SK-N-SH treated with all-trans-retinoic acid at 6 μM for 48 hours (cell line): Measurements from ENCODE around the gene KBTBD12.
"Not testable (repeated sequence)": the region's sequence is repeated elsewhere in the genome, so short reads cannot be mapped to it uniquely, and the experiment has no call there.

Experiments used
- ATAC-seq: fragments of 200-7000 bp; cut with Tn5 transposase; 3 replicates; pipeline ENCODE4 v1.9.1; 2020; ENCODE audit warnings: mild to moderate bottlenecking, moderate library complexity
- ARNTL ChIP-seq: fragments of 450-650 bp; formaldehyde crosslinking; IDR thresholded peaks from 2 replicates; pipeline ENCODE4 v1.5.0; 2020; ENCODE audit warnings: low read depth, mild to moderate bottlenecking, moderate library complexity, borderline replicate concordance
- BACH2 ChIP-seq: fragments of 250-450 bp; sonication (Bioruptor Pico); IDR thresholded peaks from 2 replicates; pipeline ENCODE4 v1.9.0; 2021; ENCODE audit warnings: mild to moderate bottlenecking, borderline replicate concordance
- CSDC2 ChIP-seq: fragments of 250-450 bp; sonication (Bioruptor Pico); IDR thresholded peaks from 2 replicates; pipeline ENCODE4 v1.5.0; 2020; ENCODE audit warnings: mild to moderate bottlenecking, moderate library complexity
- CSRNP3 ChIP-seq: fragments of 250-450 bp; sonication (Bioruptor Pico); IDR thresholded peaks from 2 replicates; pipeline ENCODE4 v1.5.1; 2021; ENCODE audit warnings: mild to moderate bottlenecking, moderate library complexity
- ESRRG ChIP-seq: fragments of 250-450 bp; sonication (Bioruptor Pico); IDR thresholded peaks from 2 replicates; pipeline ENCODE4 v1.6.1; 2021; ENCODE audit warnings: mild to moderate bottlenecking
- GLIS3 ChIP-seq: fragments of 250-450 bp; sonication (Bioruptor Pico); IDR thresholded peaks from 2 replicates; pipeline ENCODE4 v1.5.0; 2020; ENCODE audit warnings: mild to moderate bottlenecking, moderate library complexity
- ISL1 ChIP-seq: fragments of 250-450 bp; sonication (Bioruptor Pico); IDR thresholded peaks from 2 replicates; pipeline ENCODE4 v2.1.2; 2022; ENCODE audit warnings: mild to moderate bottlenecking, moderate library complexity
- OSR1 ChIP-seq: fragments of 250-450 bp; sonication (Bioruptor Pico); IDR thresholded peaks from 2 replicates; pipeline ENCODE4 v1.8.0; 2022; ENCODE audit warnings: moderate library complexity, mild to moderate bottlenecking, inconsistent platforms
- PATZ1 ChIP-seq: fragments of 250-450 bp; sonication (Bioruptor Pico); IDR thresholded peaks from 2 replicates; pipeline ENCODE4 v1.8.0; 2020; ENCODE audit warnings: mild to moderate bottlenecking, moderate library complexity, borderline replicate concordance
- PPARA ChIP-seq: fragments of 250-450 bp; sonication (Bioruptor Pico); IDR thresholded peaks from 2 replicates; pipeline ENCODE4 v1.5.0; 2020; ENCODE audit warnings: mild to moderate bottlenecking, borderline replicate concordance
- RARB ChIP-seq: fragments of 250-450 bp; sonication (Bioruptor Pico); IDR thresholded peaks from 2 replicates; pipeline ENCODE4 v1.8.0; 2021; ENCODE audit warnings: mild to moderate bottlenecking, moderate library complexity
- TCF4 ChIP-seq: fragments of 250-450 bp; sonication (Bioruptor Pico); IDR thresholded peaks from 2 replicates; pipeline ENCODE4 v1.8.0; 2021; ENCODE audit warnings: mild to moderate bottlenecking, moderate library complexity, borderline replicate concordance
- ZFP3 ChIP-seq: fragments of 250-450 bp; sonication (Bioruptor Pico); IDR thresholded peaks from 2 replicates; pipeline ENCODE4 v1.5.0; 2020; ENCODE audit warnings: mild to moderate bottlenecking, moderate library complexity
- ZFP30 ChIP-seq: fragments of 450-650 bp; formaldehyde crosslinking; IDR thresholded peaks from 2 replicates; pipeline ENCODE4 v1.5.0; 2022; ENCODE audit warnings: mild to moderate bottlenecking, moderate library complexity
- ZNF565 ChIP-seq: fragments of 450-650 bp; formaldehyde crosslinking; conservative IDR thresholded peaks from 2 replicates; pipeline ENCODE4 v1.5.0; 2020; ENCODE audit warnings: low read depth, mild to moderate bottlenecking, moderate library complexity
- ZNF70 ChIP-seq: fragments of 450-650 bp; formaldehyde crosslinking; IDR thresholded peaks from 2 replicates; pipeline ENCODE4 v1.5.0; 2020; ENCODE audit warnings: mild to moderate bottlenecking, moderate library complexity
- ZNF8 ChIP-seq: fragments of 450-650 bp; formaldehyde crosslinking; IDR thresholded peaks from 2 replicates; pipeline ENCODE4 v1.5.0; 2020; ENCODE audit warnings: mild to moderate bottlenecking, moderate library complexity
- TF ChIP-seq, protein P1 (sequence below): fragments of 250-450 bp; sonication (Bioruptor Pico); IDR thresholded peaks from 2 replicates; pipeline ENCODE4 v1.5.1; 2020; ENCODE audit warnings: low read depth, mild to moderate bottlenecking, moderate library complexity
- TF ChIP-seq, protein P2 (sequence below): fragments of 250-450 bp; sonication (Bioruptor Pico); IDR thresholded peaks from 2 replicates; pipeline ENCODE4 v1.5.0; 2020; ENCODE audit warnings: mild to moderate bottlenecking, moderate library complexity

The KBTBD12 gene

GRCh38 chr3:127905556-127905955 is 9.5 kb upstream of the KBTBD12 start (continued):
- no peak for TF ChIP-seq CSRNP3
- TF ChIP-seq, protein P1, sequence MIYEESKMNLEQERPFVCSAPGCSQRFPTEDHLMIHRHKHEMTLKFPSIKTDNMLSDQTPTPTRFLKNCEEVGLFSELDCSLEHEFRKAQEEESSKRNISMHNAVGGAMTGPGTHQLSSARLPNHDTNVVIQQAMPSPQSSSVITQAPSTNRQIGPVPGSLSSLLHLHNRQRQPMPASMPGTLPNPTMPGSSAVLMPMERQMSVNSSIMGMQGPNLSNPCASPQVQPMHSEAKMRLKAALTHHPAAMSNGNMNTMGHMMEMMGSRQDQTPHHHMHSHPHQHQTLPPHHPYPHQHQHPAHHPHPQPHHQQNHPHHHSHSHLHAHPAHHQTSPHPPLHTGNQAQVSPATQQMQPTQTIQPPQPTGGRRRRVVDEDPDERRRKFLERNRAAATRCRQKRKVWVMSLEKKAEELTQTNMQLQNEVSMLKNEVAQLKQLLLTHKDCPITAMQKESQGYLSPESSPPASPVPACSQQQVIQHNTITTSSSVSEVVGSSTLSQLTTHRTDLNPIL (CRISPR knock-in tag), result no peak
- no peak for TF ChIP-seq ARNTL (CRISPR knock-in tag)
- no peak for TF ChIP-seq ZNF8 (CRISPR knock-in tag)
- TF ChIP-seq ZFP30 (CRISPR knock-in tag), result no peak
- TF ChIP-seq GLIS3 (CRISPR knock-in tag), result no peak
- TF ChIP-seq CSDC2 (CRISPR knock-in tag), result no peak
- TF ChIP-seq, all 23 proteins: peak for 0

DNA sequence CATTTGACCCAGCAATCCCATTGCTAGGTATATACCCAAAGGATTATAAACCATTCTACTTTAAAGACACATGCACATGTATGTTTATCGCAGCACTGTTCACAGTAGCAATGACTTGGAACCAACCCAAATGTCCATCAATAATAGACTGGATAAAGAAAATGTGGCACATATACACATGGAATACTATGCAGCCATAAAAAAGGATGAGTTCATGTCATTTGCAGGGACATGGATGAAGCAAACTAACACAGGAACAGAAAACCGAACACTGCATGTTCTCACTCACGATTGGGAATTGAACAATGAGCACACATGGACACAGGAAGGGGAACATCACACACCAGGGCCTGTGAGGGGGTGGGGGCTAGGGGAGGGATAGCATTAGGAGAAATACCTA is 8.4 kb upstream of the KBTBD12 start:
- not testable (repeated sequence) for ATAC-seq

GRCh38 chr3:127908202-127908601 is 6.8 kb upstream of the KBTBD12 start:
- TF ChIP-seq OSR1 (CRISPR knock-in tag) (no peak), PPARA (CRISPR knock-in tag) (no peak), ZFP3 (no peak), ZNF565 (CRISPR knock-in tag) (no peak), CSDC2 (CRISPR knock-in tag) (no peak), TCF4 (CRISPR knock-in tag) (no peak), ARNTL (CRISPR knock-in tag) (no peak), CSRNP3 (no peak), ISL1 (CRISPR knock-in tag) (no peak)
- TF ChIP-seq, all 23 proteins: peak for 0
- no peak for ATAC-seq

GRCh38 chr3:127908951-127909350 is 6.1 kb upstream of the KBTBD12 start:
- TF ChIP-seq ESRRG (CRISPR knock-in tag) (no peak), RARB (CRISPR knock-in tag) (no peak), GLIS3 (CRISPR knock-in tag) (no peak), PATZ1 (CRISPR knock-in tag) (no peak), ZNF70 (CRISPR knock-in tag) (no peak), ZFP3 (no peak), BACH2 (CRISPR knock-in tag) (no peak), ZFP30 (CRISPR knock-in tag) (no peak), CSDC2 (CRISPR knock-in tag) (no peak), PPARA (CRISPR knock-in tag) (no peak), CSRNP3 (no peak)
- TF ChIP-seq, protein P1 (CRISPR knock-in tag), result no peak
- TF ChIP-seq, protein P2, sequence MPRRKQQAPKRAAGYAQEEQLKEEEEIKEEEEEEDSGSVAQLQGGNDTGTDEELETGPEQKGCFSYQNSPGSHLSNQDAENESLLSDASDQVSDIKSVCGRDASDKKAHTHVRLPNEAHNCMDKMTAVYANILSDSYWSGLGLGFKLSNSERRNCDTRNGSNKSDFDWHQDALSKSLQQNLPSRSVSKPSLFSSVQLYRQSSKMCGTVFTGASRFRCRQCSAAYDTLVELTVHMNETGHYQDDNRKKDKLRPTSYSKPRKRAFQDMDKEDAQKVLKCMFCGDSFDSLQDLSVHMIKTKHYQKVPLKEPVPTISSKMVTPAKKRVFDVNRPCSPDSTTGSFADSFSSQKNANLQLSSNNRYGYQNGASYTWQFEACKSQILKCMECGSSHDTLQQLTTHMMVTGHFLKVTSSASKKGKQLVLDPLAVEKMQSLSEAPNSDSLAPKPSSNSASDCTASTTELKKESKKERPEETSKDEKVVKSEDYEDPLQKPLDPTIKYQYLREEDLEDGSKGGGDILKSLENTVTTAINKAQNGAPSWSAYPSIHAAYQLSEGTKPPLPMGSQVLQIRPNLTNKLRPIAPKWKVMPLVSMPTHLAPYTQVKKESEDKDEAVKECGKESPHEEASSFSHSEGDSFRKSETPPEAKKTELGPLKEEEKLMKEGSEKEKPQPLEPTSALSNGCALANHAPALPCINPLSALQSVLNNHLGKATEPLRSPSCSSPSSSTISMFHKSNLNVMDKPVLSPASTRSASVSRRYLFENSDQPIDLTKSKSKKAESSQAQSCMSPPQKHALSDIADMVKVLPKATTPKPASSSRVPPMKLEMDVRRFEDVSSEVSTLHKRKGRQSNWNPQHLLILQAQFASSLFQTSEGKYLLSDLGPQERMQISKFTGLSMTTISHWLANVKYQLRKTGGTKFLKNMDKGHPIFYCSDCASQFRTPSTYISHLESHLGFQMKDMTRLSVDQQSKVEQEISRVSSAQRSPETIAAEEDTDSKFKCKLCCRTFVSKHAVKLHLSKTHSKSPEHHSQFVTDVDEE (CRISPR knock-in tag), result no peak
- ATAC-seq, result no peak
